GM23338 (cell line): Measurements from ENCODE around the gene SP100. TPM values are rescaled to one million over a fixed set of nuclear protein-coding genes. Genes with fewer than 3 reads are reported as not detected.

Experiments used
- ATAC-seq: fragments of 200-7000 bp; cut with Tn5 transposase; 3 replicates; pipeline ENCODE4 v1.9.1; 2020
- DNase-seq: peaks from one replicate; pipeline ENCODE4 v3.0.0-alpha.2; 2015; ENCODE audit warnings: low spot score
- H2AFZ ChIP-seq: fragments of 200-600 bp; sonication (generic); 2 replicates; pipeline ENCODE4 v1.8.0; 2016; ENCODE audit warnings: antibody characterized with exemption, mild to moderate bottlenecking, moderate library complexity
- H3F3A ChIP-seq: fragments of 200-600 bp; sonication (generic); replicated peaks from 2 replicates; pipeline ENCODE4 v1.8.0; 2017; ENCODE audit warnings: antibody characterized with exemption, mixed run types, low read depth
- H3K27ac ChIP-seq: fragments of 200-600 bp; sonication (generic); 2 replicates; pipeline ENCODE4 v1.6.1; 2016; ENCODE audit warnings: low read depth
- H3K27me3 ChIP-seq: fragments of 200-600 bp; sonication (generic); 2 replicates; pipeline ENCODE4 v1.8.0; 2016; ENCODE audit warnings: mild to moderate bottlenecking, mixed run types, moderate library complexity; ENCODE audit not compliant: insufficient read depth
- H3K36me3 ChIP-seq: fragments of 200-600 bp; sonication (generic); 2 replicates; pipeline ENCODE4 v1.8.0; 2016; ENCODE audit warnings: mild to moderate bottlenecking; ENCODE audit not compliant: insufficient read depth
- H3K4me1 ChIP-seq: fragments of 200-600 bp; sonication (generic); 2 replicates; pipeline ENCODE4 v1.8.0; 2016; ENCODE audit warnings: mild to moderate bottlenecking, moderate library complexity; ENCODE audit not compliant: insufficient read depth
- H3K4me2 ChIP-seq: fragments of 200-600 bp; sonication (generic); 2 replicates; pipeline ENCODE4 v1.7.1; 2017; ENCODE audit warnings: mixed run types
- H3K4me3 ChIP-seq: fragments of 200-600 bp; sonication (generic); 2 replicates; pipeline ENCODE4 v1.6.1; 2016; ENCODE audit warnings: mixed run types
- H3K79me2 ChIP-seq: fragments of 200-600 bp; sonication (generic); replicated peaks from 2 replicates; pipeline ENCODE4 v1.8.0; 2017; ENCODE audit warnings: mild to moderate bottlenecking; ENCODE audit not compliant: insufficient read depth
- H3K9me2 ChIP-seq: fragments of 200-600 bp; sonication (generic); 2 replicates; pipeline ENCODE4 v1.8.0; 2017; ENCODE audit not compliant: insufficient read depth
- H4K20me1 ChIP-seq: fragments of 200-600 bp; sonication (generic); replicated peaks from 2 replicates; pipeline ENCODE4 v1.8.0; 2017; ENCODE audit warnings: mild to moderate bottlenecking; ENCODE audit not compliant: insufficient read depth
- H3K27ac Mint-ChIP-seq: 2 replicates; pipeline ENCODE4 v1.8.0; 2020; ENCODE audit warnings: inconsistent platforms, mild to moderate bottlenecking, moderate library complexity, mixed read lengths
- H3K27me3 Mint-ChIP-seq: 3 replicates; pipeline ENCODE4 v1.8.0; 2022; ENCODE audit warnings: low read depth, mild to moderate bottlenecking, moderate library complexity, mixed read lengths, inconsistent platforms; ENCODE audit not compliant: insufficient read depth, poor library complexity
- H3K36me3 Mint-ChIP-seq: 3 replicates; pipeline ENCODE4 v1.8.0; 2021; ENCODE audit warnings: low read depth, mild to moderate bottlenecking, inconsistent platforms, moderate library complexity, mixed read lengths
- H3K4me1 Mint-ChIP-seq: 3 replicates; pipeline ENCODE4 v1.8.0; 2020; ENCODE audit warnings: mild to moderate bottlenecking, inconsistent platforms, mixed read lengths
- H3K4me3 Mint-ChIP-seq: 3 replicates; pipeline ENCODE4 v1.8.0; 2021; ENCODE audit warnings: moderate library complexity, mild to moderate bottlenecking, inconsistent platforms, mixed read lengths
- H3K9me3 Mint-ChIP-seq: 3 replicates; pipeline ENCODE4 v1.8.0; 2020; ENCODE audit warnings: moderate library complexity, mild to moderate bottlenecking, inconsistent platforms, mixed read lengths
- CREB1 ChIP-seq: fragments of 250-450 bp; sonication (Bioruptor Pico); IDR thresholded peaks from 2 replicates; pipeline ENCODE4 v1.5.0; 2020; ENCODE audit warnings: low read depth, mild to moderate bottlenecking, moderate library complexity
- EZH2 ChIP-seq: fragments of 200-600 bp; sonication (generic); IDR thresholded peaks from one replicate; pipeline ENCODE4 v1.8.0; 2017; ENCODE audit warnings: antibody characterized with exemption, mild to moderate bottlenecking, low read depth; ENCODE audit not compliant: unreplicated experiment
- EZH2phosphoT487 ChIP-seq: fragments of 200-600 bp; sonication (generic); IDR thresholded peaks from one replicate; pipeline ENCODE4 v1.8.1; 2018; ENCODE audit warnings: antibody characterized with exemption; ENCODE audit not compliant: unreplicated experiment
- JUNB ChIP-seq: IDR thresholded peaks from one replicate; pipeline ENCODE4 v1.6.1; 2016; ENCODE audit warnings: antibody characterized with exemption; ENCODE audit not compliant: unreplicated experiment
- NANOG ChIP-seq: IDR thresholded peaks from 2 replicates; pipeline ENCODE4 v1.6.1; 2016; ENCODE audit warnings: antibody characterized with exemption, borderline replicate concordance
- POLR2AphosphoS5 ChIP-seq: IDR thresholded peaks from 2 replicates; pipeline ENCODE4 v1.6.1; 2016; ENCODE audit warnings: antibody characterized with exemption, low read depth
- STAT1 ChIP-seq: IDR thresholded peaks from one replicate; pipeline ENCODE4 v1.6.1; 2016; ENCODE audit warnings: antibody characterized with exemption; ENCODE audit not compliant: unreplicated experiment
- ZNF114 ChIP-seq: fragments of 250-450 bp; sonication (Bioruptor Pico); IDR thresholded peaks from 2 replicates; pipeline ENCODE4 v1.5.0; 2020; ENCODE audit warnings: mild to moderate bottlenecking, moderate library complexity
- ZNF331 ChIP-seq: fragments of 250-450 bp; sonication (Bioruptor Pico); IDR thresholded peaks from 2 replicates; pipeline ENCODE4 v1.5.0; 2020; ENCODE audit warnings: low read depth, mild to moderate bottlenecking, moderate library complexity
- polyA plus RNA-seq: library from polyadenylated mRNA; unstranded; fragments of >200 nt; fragmentation: Nextera tagmentation; extraction: Ambion mirVana; gene quantifications from 2 replicates; pipeline ENCODE4 v1.2.1, GENCODE V29; 2016
- total RNA-seq: library from RNA; depleted of rRNA; stranded (reverse); fragments of >200 nt; shearing (Covaris generic); gene quantifications from 2 replicates; pipeline ENCODE4 v1.2.3, GENCODE V29; 2014
- TF ChIP-seq, protein P1 (sequence below), 2 experiments: fragments of 200-600 bp in 1 of 2; sonication (generic) in 1 of 2; conservative IDR thresholded peaks; 2 replicates each; pipeline versions ENCODE4 v1.5.1 to v1.6.1; 2016 to 2017; ENCODE audit warnings: antibody characterized with exemption in 2 of 2, low read depth in 2 of 2, mild to moderate bottlenecking in 2 of 2, moderate library complexity in 1 of 2
- TF ChIP-seq, protein P2 (sequence below): IDR thresholded peaks from 2 replicates; pipeline ENCODE4 v1.6.1; 2016; ENCODE audit warnings: antibody characterized with exemption
- TF ChIP-seq, protein P3 (sequence below): fragments of 250-450 bp; sonication (Bioruptor Pico); IDR thresholded peaks from 2 replicates; pipeline ENCODE4 v1.5.0; 2020; ENCODE audit warnings: mild to moderate bottlenecking, moderate library complexity
- TF ChIP-seq, protein P4 (sequence below): IDR thresholded peaks from one replicate; pipeline ENCODE4 v1.6.1; 2018; ENCODE audit warnings: antibody characterized with exemption; ENCODE audit not compliant: unreplicated experiment

The SP100 gene
- total and polyA plus RNA-seq, 2 experiments from 2014 or later, result 0.44 to 0.73 TPM

DNA sequence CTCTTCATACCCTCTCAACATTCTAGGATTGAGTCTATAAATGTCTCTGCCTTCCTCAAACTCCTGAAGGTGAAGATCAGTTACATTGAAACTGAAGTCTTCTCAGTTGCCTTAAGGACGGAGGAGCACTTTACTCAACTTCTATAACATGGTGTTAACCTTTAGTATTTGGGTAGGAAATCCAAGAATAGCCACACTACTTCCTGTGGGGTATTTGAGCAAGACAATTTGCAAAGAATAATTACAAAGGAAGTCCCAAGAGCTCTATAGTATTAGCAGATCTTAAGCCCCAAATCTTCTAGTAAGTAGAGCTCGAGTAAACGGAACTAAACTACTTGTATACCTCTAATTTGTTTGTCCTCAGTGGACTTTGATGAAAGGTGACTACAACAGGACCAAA is 80.9 kb downstream of the SP100 start:
- Histone ChIP-seq H3K27me3 (no peaks in the 10 kb centered on the region), H3K36me3 (no peaks in the 10 kb centered on the region), H3F3A (no peaks in the 10 kb centered on the region), H4K20me1 (no peaks in the 10 kb centered on the region), H3K4me1 (no peaks in the 10 kb centered on the region), H3K4me2 (no peak overlapping the region), H3K79me2 (no peaks in the 10 kb centered on the region), H3K9me2 (peaks cover 5% of the 10 kb centered on the region), H2AFZ (no peak overlapping the region), H3K27ac (no peak overlapping the region), H3K4me3 (no peak overlapping the region)
- TF ChIP-seq STAT1, result no peak
- TF ChIP-seq NANOG, result no peak
- no peak for TF ChIP-seq ZNF114 (CRISPR knock-in tag)
- no peak for TF ChIP-seq CREB1 (CRISPR knock-in tag)
- TF ChIP-seq, protein P1, sequence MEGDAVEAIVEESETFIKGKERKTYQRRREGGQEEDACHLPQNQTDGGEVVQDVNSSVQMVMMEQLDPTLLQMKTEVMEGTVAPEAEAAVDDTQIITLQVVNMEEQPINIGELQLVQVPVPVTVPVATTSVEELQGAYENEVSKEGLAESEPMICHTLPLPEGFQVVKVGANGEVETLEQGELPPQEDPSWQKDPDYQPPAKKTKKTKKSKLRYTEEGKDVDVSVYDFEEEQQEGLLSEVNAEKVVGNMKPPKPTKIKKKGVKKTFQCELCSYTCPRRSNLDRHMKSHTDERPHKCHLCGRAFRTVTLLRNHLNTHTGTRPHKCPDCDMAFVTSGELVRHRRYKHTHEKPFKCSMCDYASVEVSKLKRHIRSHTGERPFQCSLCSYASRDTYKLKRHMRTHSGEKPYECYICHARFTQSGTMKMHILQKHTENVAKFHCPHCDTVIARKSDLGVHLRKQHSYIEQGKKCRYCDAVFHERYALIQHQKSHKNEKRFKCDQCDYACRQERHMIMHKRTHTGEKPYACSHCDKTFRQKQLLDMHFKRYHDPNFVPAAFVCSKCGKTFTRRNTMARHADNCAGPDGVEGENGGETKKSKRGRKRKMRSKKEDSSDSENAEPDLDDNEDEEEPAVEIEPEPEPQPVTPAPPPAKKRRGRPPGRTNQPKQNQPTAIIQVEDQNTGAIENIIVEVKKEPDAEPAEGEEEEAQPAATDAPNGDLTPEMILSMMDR (conservative IDR thresholded peaks at IDR 0.05; ENCODE audit: low read depth in 2 of 2), result no peak
- TF ChIP-seq, protein P2, sequence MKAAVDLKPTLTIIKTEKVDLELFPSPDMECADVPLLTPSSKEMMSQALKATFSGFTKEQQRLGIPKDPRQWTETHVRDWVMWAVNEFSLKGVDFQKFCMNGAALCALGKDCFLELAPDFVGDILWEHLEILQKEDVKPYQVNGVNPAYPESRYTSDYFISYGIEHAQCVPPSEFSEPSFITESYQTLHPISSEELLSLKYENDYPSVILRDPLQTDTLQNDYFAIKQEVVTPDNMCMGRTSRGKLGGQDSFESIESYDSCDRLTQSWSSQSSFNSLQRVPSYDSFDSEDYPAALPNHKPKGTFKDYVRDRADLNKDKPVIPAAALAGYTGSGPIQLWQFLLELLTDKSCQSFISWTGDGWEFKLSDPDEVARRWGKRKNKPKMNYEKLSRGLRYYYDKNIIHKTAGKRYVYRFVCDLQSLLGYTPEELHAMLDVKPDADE, result no peak
- TF ChIP-seq, protein P3, sequence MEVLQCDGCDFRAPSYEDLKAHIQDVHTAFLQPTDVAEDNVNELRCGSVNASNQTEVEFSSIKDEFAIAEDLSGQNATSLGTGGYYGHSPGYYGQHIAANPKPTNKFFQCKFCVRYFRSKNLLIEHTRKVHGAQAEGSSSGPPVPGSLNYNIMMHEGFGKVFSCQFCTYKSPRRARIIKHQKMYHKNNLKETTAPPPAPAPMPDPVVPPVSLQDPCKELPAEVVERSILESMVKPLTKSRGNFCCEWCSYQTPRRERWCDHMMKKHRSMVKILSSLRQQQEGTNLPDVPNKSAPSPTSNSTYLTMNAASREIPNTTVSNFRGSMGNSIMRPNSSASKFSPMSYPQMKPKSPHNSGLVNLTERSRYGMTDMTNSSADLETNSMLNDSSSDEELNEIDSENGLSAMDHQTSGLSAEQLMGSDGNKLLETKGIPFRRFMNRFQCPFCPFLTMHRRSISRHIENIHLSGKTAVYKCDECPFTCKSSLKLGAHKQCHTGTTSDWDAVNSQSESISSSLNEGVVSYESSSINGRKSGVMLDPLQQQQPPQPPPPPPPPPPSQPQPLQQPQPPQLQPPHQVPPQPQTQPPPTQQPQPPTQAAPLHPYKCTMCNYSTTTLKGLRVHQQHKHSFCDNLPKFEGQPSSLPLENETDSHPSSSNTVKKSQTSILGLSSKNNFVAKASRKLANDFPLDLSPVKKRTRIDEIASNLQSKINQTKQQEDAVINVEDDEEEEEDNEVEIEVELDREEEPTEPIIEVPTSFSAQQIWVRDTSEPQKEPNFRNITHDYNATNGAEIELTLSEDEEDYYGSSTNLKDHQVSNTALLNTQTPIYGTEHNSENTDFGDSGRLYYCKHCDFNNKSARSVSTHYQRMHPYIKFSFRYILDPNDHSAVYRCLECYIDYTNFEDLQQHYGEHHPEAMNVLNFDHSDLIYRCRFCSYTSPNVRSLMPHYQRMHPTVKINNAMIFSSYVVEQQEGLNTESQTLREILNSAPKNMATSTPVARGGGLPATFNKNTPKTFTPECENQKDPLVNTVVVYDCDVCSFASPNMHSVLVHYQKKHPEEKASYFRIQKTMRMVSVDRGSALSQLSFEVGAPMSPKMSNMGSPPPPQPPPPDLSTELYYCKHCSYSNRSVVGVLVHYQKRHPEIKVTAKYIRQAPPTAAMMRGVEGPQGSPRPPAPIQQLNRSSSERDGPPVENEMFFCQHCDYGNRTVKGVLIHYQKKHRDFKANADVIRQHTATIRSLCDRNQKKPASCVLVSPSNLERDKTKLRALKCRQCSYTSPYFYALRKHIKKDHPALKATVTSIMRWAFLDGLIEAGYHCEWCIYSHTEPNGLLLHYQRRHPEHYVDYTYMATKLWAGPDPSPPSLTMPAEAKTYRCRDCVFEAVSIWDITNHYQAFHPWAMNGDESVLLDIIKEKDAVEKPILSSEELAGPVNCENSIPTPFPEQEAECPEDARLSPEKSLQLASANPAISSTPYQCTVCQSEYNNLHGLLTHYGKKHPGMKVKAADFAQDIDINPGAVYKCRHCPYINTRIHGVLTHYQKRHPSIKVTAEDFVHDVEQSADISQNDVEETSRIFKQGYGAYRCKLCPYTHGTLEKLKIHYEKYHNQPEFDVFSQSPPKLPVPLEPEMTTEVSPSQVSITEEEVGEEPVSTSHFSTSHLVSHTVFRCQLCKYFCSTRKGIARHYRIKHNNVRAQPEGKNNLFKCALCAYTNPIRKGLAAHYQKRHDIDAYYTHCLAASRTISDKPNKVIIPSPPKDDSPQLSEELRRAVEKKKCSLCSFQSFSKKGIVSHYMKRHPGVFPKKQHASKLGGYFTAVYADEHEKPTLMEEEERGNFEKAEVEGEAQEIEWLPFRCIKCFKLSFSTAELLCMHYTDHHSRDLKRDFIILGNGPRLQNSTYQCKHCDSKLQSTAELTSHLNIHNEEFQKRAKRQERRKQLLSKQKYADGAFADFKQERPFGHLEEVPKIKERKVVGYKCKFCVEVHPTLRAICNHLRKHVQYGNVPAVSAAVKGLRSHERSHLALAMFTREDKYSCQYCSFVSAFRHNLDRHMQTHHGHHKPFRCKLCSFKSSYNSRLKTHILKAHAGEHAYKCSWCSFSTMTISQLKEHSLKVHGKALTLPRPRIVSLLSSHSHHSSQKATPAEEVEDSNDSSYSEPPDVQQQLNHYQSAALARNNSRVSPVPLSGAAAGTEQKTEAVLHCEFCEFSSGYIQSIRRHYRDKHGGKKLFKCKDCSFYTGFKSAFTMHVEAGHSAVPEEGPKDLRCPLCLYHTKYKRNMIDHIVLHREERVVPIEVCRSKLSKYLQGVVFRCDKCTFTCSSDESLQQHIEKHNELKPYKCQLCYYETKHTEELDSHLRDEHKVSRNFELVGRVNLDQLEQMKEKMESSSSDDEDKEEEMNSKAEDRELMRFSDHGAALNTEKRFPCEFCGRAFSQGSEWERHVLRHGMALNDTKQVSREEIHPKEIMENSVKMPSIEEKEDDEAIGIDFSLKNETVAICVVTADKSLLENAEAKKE (CRISPR knock-in tag), result no peak
- no peak for TF ChIP-seq EZH2
- no peak for TF ChIP-seq ZNF331 (CRISPR knock-in tag)
- no peak for TF ChIP-seq EZH2phosphoT487
- TF ChIP-seq JUNB, result no peak
- no peak for TF ChIP-seq POLR2AphosphoS5
- TF ChIP-seq, protein P4, sequence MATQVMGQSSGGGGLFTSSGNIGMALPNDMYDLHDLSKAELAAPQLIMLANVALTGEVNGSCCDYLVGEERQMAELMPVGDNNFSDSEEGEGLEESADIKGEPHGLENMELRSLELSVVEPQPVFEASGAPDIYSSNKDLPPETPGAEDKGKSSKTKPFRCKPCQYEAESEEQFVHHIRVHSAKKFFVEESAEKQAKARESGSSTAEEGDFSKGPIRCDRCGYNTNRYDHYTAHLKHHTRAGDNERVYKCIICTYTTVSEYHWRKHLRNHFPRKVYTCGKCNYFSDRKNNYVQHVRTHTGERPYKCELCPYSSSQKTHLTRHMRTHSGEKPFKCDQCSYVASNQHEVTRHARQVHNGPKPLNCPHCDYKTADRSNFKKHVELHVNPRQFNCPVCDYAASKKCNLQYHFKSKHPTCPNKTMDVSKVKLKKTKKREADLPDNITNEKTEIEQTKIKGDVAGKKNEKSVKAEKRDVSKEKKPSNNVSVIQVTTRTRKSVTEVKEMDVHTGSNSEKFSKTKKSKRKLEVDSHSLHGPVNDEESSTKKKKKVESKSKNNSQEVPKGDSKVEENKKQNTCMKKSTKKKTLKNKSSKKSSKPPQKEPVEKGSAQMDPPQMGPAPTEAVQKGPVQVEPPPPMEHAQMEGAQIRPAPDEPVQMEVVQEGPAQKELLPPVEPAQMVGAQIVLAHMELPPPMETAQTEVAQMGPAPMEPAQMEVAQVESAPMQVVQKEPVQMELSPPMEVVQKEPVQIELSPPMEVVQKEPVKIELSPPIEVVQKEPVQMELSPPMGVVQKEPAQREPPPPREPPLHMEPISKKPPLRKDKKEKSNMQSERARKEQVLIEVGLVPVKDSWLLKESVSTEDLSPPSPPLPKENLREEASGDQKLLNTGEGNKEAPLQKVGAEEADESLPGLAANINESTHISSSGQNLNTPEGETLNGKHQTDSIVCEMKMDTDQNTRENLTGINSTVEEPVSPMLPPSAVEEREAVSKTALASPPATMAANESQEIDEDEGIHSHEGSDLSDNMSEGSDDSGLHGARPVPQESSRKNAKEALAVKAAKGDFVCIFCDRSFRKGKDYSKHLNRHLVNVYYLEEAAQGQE, result no peak
- no peak for DNase-seq
- ATAC-seq, result no peak
- H3K9me3 Mint-ChIP-seq, result peaks cover 3% of the 10 kb centered on the region; the same call in 1 of the 3 replicates
- H3K4me3 Mint-ChIP-seq, result no peak overlapping the region
- H3K27ac Mint-ChIP-seq, result no peak overlapping the region
- no peaks in the 10 kb centered on the region; the same call in 2 of the 3 replicates for H3K36me3 Mint-ChIP-seq
- H3K27me3 Mint-ChIP-seq, result no peaks in the 10 kb centered on the region
- H3K4me1 Mint-ChIP-seq, result no peaks in the 10 kb centered on the region
